Large intestine (tissue), 3 donors: ENCODE results near the gene MTMR11. TPM values are rescaled to one million over a fixed set of nuclear protein-coding genes. Genes with fewer than 3 reads are reported as not detected.
A peak's percentile ranks its signal among the peaks of the same experiment; 100 is the strongest.

ENCODE experiments used
- DNase-seq, 2 donors: peaks; one replicate each; pipeline versions ENCODE4 v3.0.0 to v3.0.0-alpha.2; 2013
- H3K27ac ChIP-seq: one replicate; pipeline ENCODE4 v1.5.1; 2013; ENCODE audit warnings: low read length
- H3K27me3 ChIP-seq: 2 replicates; pipeline ENCODE4 v1.6.1; 2013; ENCODE audit warnings: low read length; ENCODE audit not compliant: control insufficient read depth, insufficient read depth
- H3K36me3 ChIP-seq: 2 replicates; pipeline ENCODE4 v1.6.1; 2013; ENCODE audit warnings: low read length; ENCODE audit not compliant: control insufficient read depth, insufficient read depth
- H3K4me1 ChIP-seq: one replicate; pipeline ENCODE4 v1.6.1; 2013; ENCODE audit warnings: low read length; ENCODE audit not compliant: control insufficient read depth, insufficient read depth
- H3K4me3 ChIP-seq: one replicate; pipeline ENCODE4 v1.5.1; 2013; ENCODE audit warnings: low read length
- H3K9me3 ChIP-seq: one replicate; pipeline ENCODE4 v1.6.1; 2013; ENCODE audit warnings: mild to moderate bottlenecking, low read depth, low read length, moderate library complexity; ENCODE audit not compliant: control insufficient read depth
- WGBS: methylation state at CpG from one replicate; pipeline ENCODE4 v1.1.5; 2013; ENCODE audit warnings: low lambda C conversion rate; ENCODE audit not compliant: insufficient coverage; 5-methylcytosine and 5-hydroxymethylcytosine counted together
- polyA plus RNA-seq: library from polyadenylated mRNA; unstranded; fragments of 120-200 nt; gene quantifications from one replicate; pipeline ENCODE4 v1.2.1, GENCODE V29; 2013

The MTMR11 gene
- polyA plus RNA-seq, 1 donor, result 170 TPM

DNA sequence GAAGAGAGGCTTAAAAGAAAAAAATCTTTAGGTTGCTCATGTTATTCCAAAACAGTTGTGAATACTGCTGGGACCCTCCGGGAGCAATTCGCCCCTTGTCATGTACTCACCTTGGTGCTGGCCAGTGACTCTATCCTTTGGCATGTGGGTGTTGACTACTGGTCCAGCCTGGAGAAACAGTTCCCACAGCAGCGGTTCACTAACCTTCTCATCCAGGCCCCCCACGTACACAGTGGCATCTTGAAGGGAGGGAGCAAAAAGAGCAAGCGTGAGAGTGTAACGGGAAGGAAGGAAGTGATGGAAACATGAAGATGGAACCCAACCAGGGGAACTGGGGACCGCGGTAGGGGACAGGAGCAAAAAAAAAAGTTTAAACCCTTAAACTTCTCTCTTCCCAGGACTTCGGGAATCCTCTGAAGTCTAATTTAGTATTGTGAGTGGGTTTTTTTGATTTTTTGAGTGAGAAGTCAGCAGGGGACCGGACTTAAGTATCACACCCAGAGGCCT, 9.6 kb downstream of the MTMR11 start:
- 5% methylated on average over 4 of the region's 10 CpGs for WGBS
- Histone ChIP-seq H3K27me3 (no peaks in the 10 kb centered on the region), H3K27ac (peak overlapping the region; percentile 99), H3K4me3 (peak overlapping the region; percentile 76), H3K36me3 (peaks cover 81% of the 10 kb centered on the region), H3K4me1 (peaks cover 45% of the 10 kb centered on the region), H3K9me3 (no peaks in the 10 kb centered on the region)
- DNase-seq, result no peak

DNA sequence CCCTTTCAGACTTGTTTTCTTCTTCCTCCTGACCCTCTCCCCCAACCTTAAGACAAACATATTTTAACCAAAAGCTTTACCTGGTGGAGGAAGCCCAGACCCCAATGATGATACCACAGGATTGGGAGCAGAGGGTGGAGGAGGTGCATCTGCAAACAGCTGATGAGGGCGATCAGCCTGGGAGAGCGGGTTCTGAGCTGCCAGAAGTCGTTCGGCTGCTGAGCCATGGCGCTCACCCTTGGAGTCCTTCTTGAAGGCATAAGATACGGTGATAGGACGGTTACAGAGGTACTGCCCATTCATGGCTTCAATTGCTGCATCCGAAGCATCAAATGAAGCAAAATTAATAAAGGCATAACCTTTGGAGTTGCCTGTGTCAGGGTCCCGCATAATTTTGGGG, 10.4 kb downstream of the MTMR11 start:
- DNase-seq, result no peak
- H3K27me3 ChIP-seq, result no peaks in the 10 kb centered on the region
- 100% methylated on average over 1 of the region's 9 CpGs for WGBS
- peaks cover 76% of the 10 kb centered on the region for H3K36me3 ChIP-seq
- H3K9me3 ChIP-seq, result no peaks in the 10 kb centered on the region
- H3K4me3 ChIP-seq, result no peak overlapping the region
- no peak overlapping the region for H3K27ac ChIP-seq
- peaks cover 37% of the 10 kb centered on the region for H3K4me1 ChIP-seq

DNA sequence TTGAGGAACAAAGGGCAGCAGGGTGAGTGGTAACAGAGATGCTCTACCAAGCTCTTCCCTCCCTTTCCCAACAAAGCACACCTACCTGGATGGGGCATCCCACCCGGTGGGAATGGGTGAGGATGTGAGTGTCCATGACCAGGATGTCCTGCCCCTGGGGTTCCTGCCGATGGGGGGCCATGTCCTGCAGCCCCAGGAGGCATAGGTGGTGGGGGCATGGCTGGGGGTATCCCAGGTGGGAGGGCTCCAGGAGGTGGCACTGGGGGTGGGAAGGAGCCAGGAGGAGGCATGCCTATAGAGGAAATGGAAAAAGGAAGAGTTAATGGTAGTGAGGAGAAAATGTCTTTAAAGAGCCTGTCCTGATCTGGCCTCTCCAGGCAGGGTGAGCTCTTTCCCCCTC, 10.9 kb downstream of the MTMR11 start:
- Histone ChIP-seq H3K4me1 (peaks cover 35% of the 10 kb centered on the region), H3K4me3 (no peak overlapping the region), H3K27ac (no peak overlapping the region), H3K36me3 (peaks cover 70% of the 10 kb centered on the region), H3K9me3 (no peaks in the 10 kb centered on the region), H3K27me3 (no peaks in the 10 kb centered on the region)
- DNase-seq, result no peak
- no CpG with 5 or more reads among the region's 2 CpGs for WGBS

DNA sequence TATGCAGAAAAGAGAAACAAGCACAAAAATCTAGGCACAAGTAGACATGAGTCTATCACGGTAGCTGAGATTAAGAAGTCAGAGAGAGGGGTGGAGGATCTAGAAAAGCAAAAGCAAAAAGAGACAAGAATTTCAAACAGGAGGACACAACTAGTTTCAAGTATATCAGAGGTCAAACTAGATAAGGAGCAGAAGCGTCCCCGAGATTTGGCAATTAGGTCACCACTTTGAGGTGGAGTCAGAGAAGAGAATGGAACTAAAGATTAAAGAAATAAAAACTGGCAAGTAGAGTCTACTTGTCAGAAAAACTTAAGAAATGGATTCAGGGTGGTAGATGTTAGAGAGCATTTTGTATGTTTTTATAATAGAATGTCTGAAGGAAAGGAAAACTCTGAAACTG, 11.3 kb downstream of the MTMR11 start:
- Histone ChIP-seq H3K36me3 (peaks cover 66% of the 10 kb centered on the region), H3K27me3 (no peaks in the 10 kb centered on the region), H3K9me3 (no peaks in the 10 kb centered on the region), H3K4me3 (no peak overlapping the region), H3K27ac (no peak overlapping the region), H3K4me1 (peaks cover 31% of the 10 kb centered on the region)
- DNase-seq, result no peak
- WGBS, result 100% methylated on average over 1 of the region's 3 CpGs

DNA sequence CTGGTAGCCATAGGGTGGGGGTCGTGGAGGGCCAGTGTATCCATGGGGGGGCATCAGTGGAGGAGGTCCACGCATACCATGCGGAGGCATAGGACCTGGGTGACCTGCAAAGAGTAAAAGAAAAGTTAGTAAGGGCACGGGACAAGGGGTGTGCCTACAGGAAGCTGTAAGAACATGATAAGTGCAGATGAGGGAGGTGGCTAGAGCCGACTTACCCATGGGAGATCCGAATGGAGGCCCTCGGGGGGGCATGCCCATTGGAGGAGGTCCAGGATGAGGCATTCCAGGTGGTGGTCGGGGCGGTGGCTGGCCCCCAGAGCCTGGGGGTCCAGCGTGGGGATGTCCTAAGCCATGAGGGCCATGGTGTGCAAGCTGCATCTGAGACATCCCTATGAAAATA, 13.1 kb downstream of the MTMR11 start:
- H3K4me3 ChIP-seq, result no peak overlapping the region
- 100% methylated on average over 5 of the region's 10 CpGs for WGBS
- H3K4me1 ChIP-seq, result peaks cover 16% of the 10 kb centered on the region
- no peak for DNase-seq
- peaks cover 49% of the 10 kb centered on the region for H3K36me3 ChIP-seq
- H3K9me3 ChIP-seq, result no peaks in the 10 kb centered on the region
- H3K27me3 ChIP-seq, result peaks cover under 1% of the 10 kb centered on the region
- no peak overlapping the region for H3K27ac ChIP-seq

DNA sequence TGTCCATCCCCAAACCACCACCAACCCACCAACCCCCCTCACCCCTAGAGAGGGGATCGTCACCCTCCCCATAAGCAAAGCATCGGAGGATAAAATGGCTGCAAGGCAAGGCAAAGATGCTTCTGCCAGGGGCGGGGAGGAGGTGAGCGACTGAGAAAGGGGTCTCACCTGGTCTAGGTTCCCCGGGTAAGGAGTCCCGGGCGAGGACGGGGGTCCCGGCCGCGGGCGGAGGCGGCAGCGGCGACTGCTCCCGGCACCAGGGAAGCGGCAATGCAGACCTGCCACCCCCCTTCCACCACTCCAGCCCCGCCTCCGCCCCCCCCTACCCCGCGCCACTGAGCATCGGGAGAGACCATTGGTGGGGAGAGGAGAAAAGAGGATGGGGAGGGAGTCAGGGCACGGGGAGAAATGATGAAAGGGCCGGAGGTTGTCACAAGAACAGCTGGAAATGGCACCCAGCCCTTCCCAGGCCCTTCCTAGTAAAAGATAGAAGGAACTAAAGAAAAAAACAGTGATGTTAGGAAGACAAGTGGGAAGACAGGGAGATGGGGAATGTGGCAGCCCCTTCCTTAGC, 19.0 kb downstream of the MTMR11 start, which contains the start of gene SV2A:
Gene SV2A, minus strand, starts transcription at position 274 of the 574 bp plus-strand sequence. CDS start 4,004 bp downstream, outside the sequence.
- H3K4me3 ChIP-seq, result peak within 1 kb of the TSS; percentile 50
- H3K27me3 ChIP-seq, result peaks cover 12% of the 10 kb centered on the region
- H3K27ac ChIP-seq, result no peak within 1 kb of the TSS
- H3K36me3 ChIP-seq, result peaks cover 9% of the 10 kb centered on the region
- no peaks in the 10 kb centered on the region for H3K9me3 ChIP-seq
- 40% methylated on average over 1 of the region's 24 CpGs for WGBS
- peaks cover 7% of the 10 kb centered on the region for H3K4me1 ChIP-seq
- peak in 1 of 2 donors; percentile 36 for DNase-seq

DNA sequence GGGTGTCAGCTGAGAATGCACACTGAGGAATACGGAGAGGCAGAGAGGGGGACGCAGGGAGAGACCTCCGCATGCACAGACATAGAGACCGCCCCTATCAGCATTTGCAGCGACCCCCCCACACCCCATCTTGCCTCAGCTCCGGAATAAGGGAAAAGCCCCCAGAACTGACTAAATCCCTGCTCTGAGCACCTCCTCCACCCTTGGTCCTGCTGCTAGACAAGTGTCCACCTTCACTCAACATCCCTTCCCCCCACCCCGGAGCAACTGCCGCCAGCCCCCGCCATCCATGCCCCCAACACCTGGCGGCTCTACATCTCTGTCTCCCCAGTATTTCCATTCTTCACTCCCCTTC, 19.8 kb downstream of the MTMR11 start:
- Histone ChIP-seq H3K4me3 (no peak overlapping the region), H3K36me3 (peaks cover 5% of the 10 kb centered on the region), H3K27ac (no peak overlapping the region), H3K4me1 (peaks cover 7% of the 10 kb centered on the region), H3K9me3 (no peaks in the 10 kb centered on the region), H3K27me3 (peaks cover 12% of the 10 kb centered on the region)
- DNase-seq, result no peak
- no CpG with 5 or more reads among the region's 10 CpGs for whole genome bisulfite sequencing

DNA sequence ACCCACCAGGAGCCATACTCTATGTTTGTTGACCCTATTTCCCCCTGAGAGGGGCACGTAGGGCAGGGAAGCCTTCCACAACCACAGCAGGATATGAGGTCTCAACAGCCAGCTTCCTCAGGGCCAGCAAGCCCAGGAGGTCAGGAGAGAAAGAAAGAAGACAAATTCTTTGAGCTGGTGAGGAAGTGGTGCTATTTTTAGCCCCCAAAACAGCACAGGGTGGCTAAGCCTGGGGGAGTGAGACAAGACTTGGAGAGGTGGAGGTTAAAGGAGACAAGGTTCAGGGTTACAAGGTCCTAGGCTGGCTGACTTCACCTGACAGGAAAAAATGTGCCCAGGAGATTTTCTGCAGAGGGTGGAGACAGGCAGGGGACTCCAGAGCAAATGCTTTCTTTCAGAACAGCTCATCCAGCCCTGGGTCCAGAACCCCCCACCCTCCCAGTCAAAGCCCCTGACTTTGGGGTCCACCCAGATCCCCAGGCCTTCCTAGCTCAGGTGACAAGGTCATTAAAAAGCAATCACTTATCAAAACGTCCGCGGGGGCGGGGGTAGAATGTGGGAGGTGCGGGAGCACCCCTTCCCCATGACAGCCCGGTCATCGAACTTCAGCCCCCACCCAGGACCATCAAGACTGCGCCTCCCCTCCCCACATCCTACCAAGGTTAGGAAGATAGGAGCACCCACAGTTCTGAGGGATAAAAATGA, 20.3 kb downstream of the MTMR11 start:
- H3K36me3 ChIP-seq, result peaks cover 2% of the 10 kb centered on the region
- no peaks in the 10 kb centered on the region for H3K9me3 ChIP-seq
- WGBS, result no CpG with 5 or more reads among the region's 9 CpGs
- H3K27me3 ChIP-seq, result peaks cover 12% of the 10 kb centered on the region
- DNase-seq, result no peak
- H3K4me3 ChIP-seq, result no peak overlapping the region
- H3K4me1 ChIP-seq, result peaks cover 7% of the 10 kb centered on the region
- H3K27ac ChIP-seq, result no peak overlapping the region

DNA sequence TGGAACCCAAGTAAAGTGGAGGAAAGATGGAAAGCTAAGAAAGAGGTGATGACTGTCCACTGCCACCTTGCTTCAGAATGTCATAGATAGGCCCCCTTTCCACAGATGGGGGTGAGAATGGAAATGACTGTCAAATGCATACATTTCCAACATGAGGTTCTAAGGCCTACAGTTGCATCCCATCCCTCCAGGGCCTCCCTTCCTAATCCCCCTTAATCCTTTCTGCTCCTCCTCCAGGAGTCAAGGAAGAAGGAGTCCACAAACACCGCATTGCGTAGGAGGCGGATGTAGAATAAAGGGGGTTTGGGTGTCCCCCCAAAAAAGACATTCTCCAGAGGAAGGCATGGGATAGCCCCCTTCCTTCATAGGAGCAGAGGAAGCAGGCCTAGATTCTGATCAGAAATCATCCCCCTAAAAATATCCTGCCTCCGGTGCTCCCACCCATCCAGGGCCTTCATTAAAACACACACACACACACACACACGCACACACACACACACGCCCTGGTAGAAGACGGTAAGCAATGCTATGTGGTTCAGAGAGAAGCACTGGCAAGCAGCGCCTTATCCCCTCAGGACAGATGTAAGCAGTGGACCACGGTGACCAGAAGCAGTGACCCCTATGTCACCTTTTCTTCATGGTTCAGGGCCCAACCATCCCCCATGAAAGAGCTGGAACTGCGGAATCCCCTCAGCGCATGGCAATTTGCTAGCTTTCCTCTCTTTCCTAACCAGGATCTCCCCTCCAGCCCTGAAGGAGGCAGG, 21.1 kb downstream of the MTMR11 start:
- Histone ChIP-seq H3K27ac (no peak overlapping the region), H3K36me3 (peaks cover 2% of the 10 kb centered on the region), H3K4me3 (no peak overlapping the region), H3K27me3 (peaks cover 12% of the 10 kb centered on the region), H3K4me1 (peaks cover 7% of the 10 kb centered on the region), H3K9me3 (no peaks in the 10 kb centered on the region)
- no CpG with 5 or more reads among the region's 11 CpGs for WGBS
- no peak for DNase-seq

DNA sequence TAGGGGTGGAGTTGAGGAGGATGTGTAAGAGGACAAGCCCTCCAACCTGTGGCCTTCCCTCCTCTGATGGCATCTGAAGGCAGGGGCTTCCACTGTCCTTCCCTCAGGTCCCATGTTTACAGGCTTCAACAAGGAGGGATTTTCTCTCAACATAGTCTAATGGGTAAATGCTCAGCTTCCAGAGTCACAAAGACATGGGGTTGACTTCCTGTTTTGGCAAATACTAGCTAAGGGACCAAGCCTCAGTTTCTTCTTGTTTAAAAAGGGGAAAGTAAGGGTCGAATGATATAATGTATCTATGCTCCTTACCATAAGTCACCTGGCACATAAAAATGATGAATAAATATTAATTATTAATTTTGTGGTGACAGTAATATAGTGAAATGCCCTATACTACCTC, 22.1 kb downstream of the MTMR11 start:
- no CpG with 5 or more reads among the region's 1 CpG for WGBS
- no peak overlapping the region for H3K4me3 ChIP-seq
- peaks cover 2% of the 10 kb centered on the region for H3K36me3 ChIP-seq
- DNase-seq, result no peak
- H3K27ac ChIP-seq, result no peak overlapping the region
- H3K4me1 ChIP-seq, result peaks cover 7% of the 10 kb centered on the region
- H3K27me3 ChIP-seq, result peaks cover 12% of the 10 kb centered on the region
- H3K9me3 ChIP-seq, result no peaks in the 10 kb centered on the region
